Endodermal cell (in vitro differentiated cells): ENCODE measurements around the gene TTC23. TPM values are rescaled to one million over a fixed set of nuclear protein-coding genes. Genes with fewer than 3 reads are reported as not detected.

Experiments
- DNase-seq: peaks from one replicate; pipeline ENCODE4 v3.0.0-alpha.2; 2017
- H3K27ac ChIP-seq: 2 replicates; pipeline ENCODE4 v1.5.1; 2013; ENCODE audit warnings: mild to moderate bottlenecking, low read depth, low read length, moderate library complexity
- H3K27me3 ChIP-seq: 2 replicates; pipeline ENCODE4 v1.6.1; 2013; ENCODE audit warnings: mild to moderate bottlenecking, low read length, moderate library complexity; ENCODE audit not compliant: insufficient read depth, control insufficient read depth, poor library complexity, severe bottlenecking
- H3K36me3 ChIP-seq: 2 replicates; pipeline ENCODE4 v1.7.0; 2013; ENCODE audit warnings: mild to moderate bottlenecking, low read length, moderate library complexity; ENCODE audit not compliant: control insufficient read depth, insufficient read depth
- H3K4me1 ChIP-seq: one replicate; pipeline ENCODE4 v1.7.0; 2013; ENCODE audit warnings: low read length; ENCODE audit not compliant: control insufficient read depth, insufficient read depth
- H3K4me3 ChIP-seq: 2 replicates; pipeline ENCODE4 v1.5.1; 2013; ENCODE audit warnings: mild to moderate bottlenecking, low read length, moderate library complexity
- H3K9ac ChIP-seq: 2 replicates; pipeline ENCODE4 v1.6.1; 2013; ENCODE audit warnings: mild to moderate bottlenecking, low read length, moderate library complexity; ENCODE audit not compliant: poor library complexity, severe bottlenecking; ENCODE audit errors: extremely low read depth
- H3K9me3 ChIP-seq: 2 replicates; pipeline ENCODE4 v1.6.1; 2013; ENCODE audit warnings: mild to moderate bottlenecking, low read length, moderate library complexity; ENCODE audit not compliant: control insufficient read depth
- H3K27ac Mint-ChIP-seq: 2 replicates; pipeline ENCODE4 v1.8.0; 2020; ENCODE audit warnings: mixed read lengths
- H3K27me3 Mint-ChIP-seq: 2 replicates; pipeline ENCODE4 v1.8.0; 2021; ENCODE audit warnings: mild to moderate bottlenecking, mixed read lengths; ENCODE audit not compliant: insufficient read depth
- H3K36me3 Mint-ChIP-seq: 2 replicates; pipeline ENCODE4 v1.8.0; 2020; ENCODE audit warnings: low read depth, mixed read lengths
- H3K4me1 Mint-ChIP-seq: 2 replicates; pipeline ENCODE4 v1.8.0; 2020; ENCODE audit warnings: mixed read lengths
- H3K4me3 Mint-ChIP-seq: 2 replicates; pipeline ENCODE4 v1.8.0; 2020; ENCODE audit warnings: mild to moderate bottlenecking, moderate library complexity, mixed read lengths
- H3K9me3 Mint-ChIP-seq: 2 replicates; pipeline ENCODE4 v1.8.0; 2020; ENCODE audit warnings: mild to moderate bottlenecking, mixed read lengths
- whole genome bisulfite sequencing, 2 experiments: methylation state at CpG; one replicate each; pipeline versions ENCODE4 v1.1.5 to v1.1.7; 2013; ENCODE audit warnings: missing lambda C conversion rate in 2 of 2, mixed read lengths in 1 of 2; ENCODE audit not compliant: insufficient coverage in 1 of 2, insufficient read length in 1 of 2; 5-methylcytosine and 5-hydroxymethylcytosine counted together
- total RNA-seq, 2 donors: library from RNA; stranded (reverse); fragmentation: NEBNext Ultra II Directional in 1 of 2; extraction: Animal tissue kit (Norgen Biotek cat#: 25700) in 1 of 2; gene quantifications; 2 replicates in 1 of 2; 3 replicates in 1 of 2; pipeline ENCODE4 v1.2.1, GENCODE V29; 2021
- TF ChIP-seq, protein P1 (sequence below): fragments of 200-600 bp; sonication (generic); conservative IDR thresholded peaks from 2 replicates; pipeline ENCODE4 v1.5.0; 2021; ENCODE audit warnings: antibody characterized with exemption, mild to moderate bottlenecking

Gene TTC23
- total RNA-seq, 2 donors from 2014 or later: 20.7 to 26.3 TPM

DNA sequence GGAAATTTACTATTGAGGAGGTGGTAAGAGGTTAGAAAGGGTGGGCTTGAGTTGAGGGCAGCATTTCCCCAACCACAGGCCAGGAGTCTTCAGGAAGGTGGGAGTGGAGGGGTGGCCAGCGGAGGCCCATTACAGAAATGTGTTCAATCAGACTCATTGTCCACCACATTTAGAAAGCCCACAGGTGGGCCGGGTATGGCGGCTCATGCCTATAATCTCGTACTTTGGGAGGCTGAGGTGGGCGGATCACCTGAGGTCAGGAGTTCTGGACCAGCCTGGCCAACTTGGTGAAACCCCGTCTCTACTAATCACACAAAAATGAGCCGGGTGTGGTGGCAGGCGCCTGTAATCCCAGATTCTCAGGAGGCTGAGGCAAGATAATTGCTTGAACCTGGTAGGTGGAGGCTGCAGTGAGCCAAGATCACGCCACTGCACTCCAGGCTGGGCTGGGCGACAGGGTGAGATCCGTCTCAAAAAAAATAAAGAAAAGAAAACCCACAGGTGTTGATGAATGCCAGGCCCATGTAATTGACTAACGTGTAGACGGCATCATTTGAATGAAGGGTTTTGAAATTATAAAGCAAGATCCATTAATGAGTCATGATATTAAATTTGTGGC, 156.7 kb downstream of the TTC23 start:
- Histone ChIP-seq H3K9ac (no peak overlapping the region), H3K4me3 (no peak overlapping the region), H3K36me3 (no peaks in the 10 kb centered on the region), H3K27ac (no peak overlapping the region), H3K27me3 (no peaks in the 10 kb centered on the region), H3K9me3 (no peaks in the 10 kb centered on the region), H3K4me1 (peaks cover 3% of the 10 kb centered on the region)
- Mint-ChIP-seq H3K9me3 (no peaks in the 10 kb centered on the region), H3K27me3 (peaks cover 10% of the 10 kb centered on the region), H3K36me3 (no peaks in the 10 kb centered on the region), H3K4me1 (peaks cover 10% of the 10 kb centered on the region), H3K4me3 (no peak overlapping the region), H3K27ac (no peak overlapping the region)
- no peak for DNase-seq
- TF ChIP-seq, protein P1, sequence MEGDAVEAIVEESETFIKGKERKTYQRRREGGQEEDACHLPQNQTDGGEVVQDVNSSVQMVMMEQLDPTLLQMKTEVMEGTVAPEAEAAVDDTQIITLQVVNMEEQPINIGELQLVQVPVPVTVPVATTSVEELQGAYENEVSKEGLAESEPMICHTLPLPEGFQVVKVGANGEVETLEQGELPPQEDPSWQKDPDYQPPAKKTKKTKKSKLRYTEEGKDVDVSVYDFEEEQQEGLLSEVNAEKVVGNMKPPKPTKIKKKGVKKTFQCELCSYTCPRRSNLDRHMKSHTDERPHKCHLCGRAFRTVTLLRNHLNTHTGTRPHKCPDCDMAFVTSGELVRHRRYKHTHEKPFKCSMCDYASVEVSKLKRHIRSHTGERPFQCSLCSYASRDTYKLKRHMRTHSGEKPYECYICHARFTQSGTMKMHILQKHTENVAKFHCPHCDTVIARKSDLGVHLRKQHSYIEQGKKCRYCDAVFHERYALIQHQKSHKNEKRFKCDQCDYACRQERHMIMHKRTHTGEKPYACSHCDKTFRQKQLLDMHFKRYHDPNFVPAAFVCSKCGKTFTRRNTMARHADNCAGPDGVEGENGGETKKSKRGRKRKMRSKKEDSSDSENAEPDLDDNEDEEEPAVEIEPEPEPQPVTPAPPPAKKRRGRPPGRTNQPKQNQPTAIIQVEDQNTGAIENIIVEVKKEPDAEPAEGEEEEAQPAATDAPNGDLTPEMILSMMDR: no peak
- 92 to 95% methylated on average over 9 to 13 of the region's 13 CpGs for WGBS, 2 experiments

DNA sequence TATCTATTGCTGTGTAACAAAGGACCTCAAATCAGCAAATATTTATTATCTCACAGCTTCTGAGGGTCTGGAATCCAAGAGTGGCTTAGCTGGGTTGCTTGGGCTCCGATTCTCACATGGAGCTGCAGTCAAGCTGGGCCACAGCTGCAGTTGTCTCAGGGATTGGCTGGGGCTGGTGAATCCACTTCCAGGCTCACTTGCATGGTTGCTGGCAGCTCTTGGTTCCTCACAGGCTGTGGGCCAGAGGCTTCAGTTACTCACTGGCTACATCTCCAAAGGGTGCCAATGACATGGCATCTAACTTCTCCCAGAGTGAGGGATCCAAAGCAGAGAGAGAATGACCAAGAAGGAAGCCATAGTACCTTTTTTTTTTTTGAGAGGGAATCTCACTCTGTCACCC, 158.4 kb downstream of the TTC23 start:
- Mint-ChIP-seq H3K36me3 (no peaks in the 10 kb centered on the region), H3K4me3 (no peak overlapping the region), H3K9me3 (no peaks in the 10 kb centered on the region), H3K27me3 (peaks cover 7% of the 10 kb centered on the region), H3K4me1 (peaks cover 10% of the 10 kb centered on the region), H3K27ac (no peak overlapping the region)
- Histone ChIP-seq H3K9me3 (no peaks in the 10 kb centered on the region), H3K9ac (no peak overlapping the region), H3K4me1 (peaks cover 3% of the 10 kb centered on the region), H3K27me3 (no peaks in the 10 kb centered on the region), H3K4me3 (no peak overlapping the region), H3K27ac (no peak overlapping the region), H3K36me3 (no peaks in the 10 kb centered on the region)
- TF ChIP-seq, protein P1: no peak
- peak; percentile 65 for DNase-seq
- WGBS, 2 experiments: 80 to 85% methylated on average over 1 of the region's 1 CpG

DNA sequence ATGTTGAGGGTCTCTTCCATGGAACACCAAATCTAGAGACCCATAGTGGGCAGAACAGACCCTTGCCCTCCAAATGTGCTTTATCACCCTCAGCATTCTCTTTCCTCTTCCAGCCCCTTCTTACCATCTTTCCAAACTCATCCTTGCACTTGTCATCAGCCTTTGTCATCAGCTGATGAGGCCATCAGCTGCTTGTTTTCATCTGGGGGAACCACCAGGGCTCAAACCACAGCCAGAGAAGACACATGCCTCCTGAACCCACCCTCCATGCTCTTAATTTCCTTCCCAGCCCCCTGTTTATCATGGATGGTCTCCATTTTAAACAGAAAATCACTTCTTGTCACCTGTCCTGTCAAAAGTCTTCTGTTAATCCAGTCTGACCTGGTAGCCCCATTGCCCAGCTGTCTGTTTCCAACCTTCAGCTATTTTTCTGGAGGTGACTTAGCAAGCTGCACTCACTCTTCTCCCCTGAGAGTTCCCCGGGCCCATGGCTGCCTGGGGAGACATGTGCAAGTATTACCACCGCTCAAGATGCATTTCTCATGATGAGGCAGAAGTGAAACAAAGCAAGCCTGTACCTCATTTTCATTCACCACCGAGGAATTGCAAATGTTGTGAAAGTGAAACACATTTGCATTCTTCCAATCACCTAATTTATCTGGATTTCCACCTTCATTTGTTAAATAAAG, 159.2 kb downstream of the TTC23 start:
- WGBS, 2 experiments: 66% methylated on average over 3 of the region's 3 CpGs; no CpG with 5 or more reads in 1 of the 2 experiments
- H3K27me3 ChIP-seq: no peaks in the 10 kb centered on the region
- Mint-ChIP-seq H3K27me3 (peaks cover 7% of the 10 kb centered on the region), H3K27ac (no peak overlapping the region), H3K36me3 (no peaks in the 10 kb centered on the region), H3K9me3 (no peaks in the 10 kb centered on the region), H3K4me1 (peaks cover 6% of the 10 kb centered on the region), H3K4me3 (no peak overlapping the region)
- no peak overlapping the region for H3K27ac ChIP-seq
- DNase-seq: no peak
- no peaks in the 10 kb centered on the region for H3K4me1 ChIP-seq
- H3K9ac ChIP-seq: no peak overlapping the region
- H3K4me3 ChIP-seq: no peak overlapping the region
- TF ChIP-seq, protein P1: no peak
- H3K36me3 ChIP-seq: no peaks in the 10 kb centered on the region
- H3K9me3 ChIP-seq: no peaks in the 10 kb centered on the region
